Stimulated activated CD8-positive, alpha-beta memory T cell treated with anti-CD3 and anti-CD28 coated beads, Interleukin-7, amount 100 ng/mL, for 4 hours (primary cell): ENCODE results near the gene C11orf58.

Experiments
- DNase-seq, 2 donors: peaks; one replicate each; pipeline ENCODE4 v3.0.0-alpha.2; 2020; ENCODE audit warnings: low read depth in 2 of 2

The C11orf58 gene

DNA sequence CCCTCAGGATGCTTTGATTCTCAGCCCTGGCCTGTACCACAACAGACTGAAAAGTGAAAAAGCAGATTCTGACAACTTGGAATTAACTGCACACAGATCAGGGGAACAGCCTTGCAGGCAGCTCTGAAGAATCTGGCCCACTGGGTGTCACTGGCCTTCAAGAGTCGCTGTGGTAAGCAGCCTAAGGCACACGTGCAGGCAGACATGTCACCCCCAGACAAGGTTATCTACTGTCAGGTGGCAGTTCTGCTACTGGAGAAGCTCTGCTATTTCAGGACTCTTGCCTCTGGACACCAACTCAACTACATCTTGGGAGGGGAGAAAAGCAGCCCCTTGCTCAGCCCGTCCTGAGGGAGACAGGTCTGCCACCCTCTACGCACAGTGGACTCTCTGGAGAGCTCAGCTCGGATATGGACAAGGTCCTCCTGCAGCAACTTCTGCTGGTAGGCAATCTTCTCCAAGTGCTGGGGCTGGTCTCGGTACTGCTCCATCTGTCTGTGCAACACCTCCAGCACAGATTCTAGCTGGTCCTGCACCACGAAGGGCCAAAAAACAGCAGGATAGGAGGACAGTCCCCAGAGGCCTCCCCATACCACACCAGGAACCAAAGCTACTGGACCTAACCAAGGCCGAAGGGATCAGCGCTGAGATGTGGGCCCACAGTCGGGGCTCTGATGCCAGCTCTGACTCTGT is 63.0 kb downstream of the C11orf58 start:
- DNase-seq, result no peak

DNA sequence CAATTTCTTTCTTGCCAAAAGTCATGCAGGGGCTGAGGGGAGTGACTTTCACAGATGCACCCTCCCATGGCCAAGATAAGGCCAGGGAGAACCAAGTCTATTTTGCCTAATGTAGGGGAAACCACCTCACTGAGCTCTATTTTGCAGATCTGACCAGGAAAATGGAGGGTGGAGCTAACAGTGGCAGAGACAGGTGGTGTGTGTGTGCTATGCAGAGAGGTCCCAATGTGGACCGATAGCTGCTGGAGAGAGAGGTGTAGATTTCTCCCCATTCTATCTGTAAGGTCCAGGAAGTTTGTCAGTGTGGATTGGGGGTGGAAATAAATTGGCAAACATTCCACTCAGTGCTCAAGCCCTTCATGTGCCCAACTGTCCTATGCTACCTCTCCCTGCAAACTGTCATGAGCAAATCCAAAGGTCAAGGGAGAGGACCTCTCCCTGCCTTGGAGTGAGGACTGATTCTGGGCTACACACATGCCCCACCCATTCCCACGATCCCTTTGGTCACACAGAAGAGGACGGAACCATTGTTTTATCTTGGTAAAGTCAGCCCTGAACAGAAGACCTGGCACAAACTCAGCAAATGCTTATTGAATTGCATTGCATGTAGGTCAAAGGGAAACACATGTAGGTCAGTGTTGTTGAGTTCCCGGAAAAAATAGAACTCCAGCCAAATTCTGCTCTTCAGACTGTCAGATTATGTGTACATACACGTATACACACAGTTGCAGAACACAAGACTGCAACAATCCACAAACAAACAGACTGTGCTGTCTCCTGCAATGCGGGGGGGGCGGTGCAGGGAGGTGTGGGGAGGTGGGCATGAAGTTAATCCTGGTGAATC is 65.9 kb downstream of the C11orf58 start:
- DNase-seq, result no peak

DNA sequence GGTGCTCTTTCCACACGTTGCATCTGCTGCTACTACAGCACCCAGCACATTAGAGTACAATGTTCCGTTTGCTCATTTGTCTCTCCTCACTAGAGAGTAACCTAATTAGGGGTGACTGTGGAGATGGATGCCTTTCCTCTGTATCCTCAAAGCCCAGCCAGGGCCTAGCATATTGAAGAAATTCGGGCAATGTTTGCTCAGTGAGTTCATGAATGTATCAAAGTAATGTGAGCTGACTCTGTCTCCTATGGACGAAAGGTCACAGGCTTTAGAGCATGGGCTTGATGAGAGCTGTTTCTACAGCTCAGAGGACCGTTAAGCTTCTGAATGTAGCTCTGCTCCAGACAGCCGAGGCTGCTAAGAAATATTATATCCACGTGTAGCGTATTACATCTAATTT is 67.5 kb downstream of the C11orf58 start:
- no peak for DNase-seq

DNA sequence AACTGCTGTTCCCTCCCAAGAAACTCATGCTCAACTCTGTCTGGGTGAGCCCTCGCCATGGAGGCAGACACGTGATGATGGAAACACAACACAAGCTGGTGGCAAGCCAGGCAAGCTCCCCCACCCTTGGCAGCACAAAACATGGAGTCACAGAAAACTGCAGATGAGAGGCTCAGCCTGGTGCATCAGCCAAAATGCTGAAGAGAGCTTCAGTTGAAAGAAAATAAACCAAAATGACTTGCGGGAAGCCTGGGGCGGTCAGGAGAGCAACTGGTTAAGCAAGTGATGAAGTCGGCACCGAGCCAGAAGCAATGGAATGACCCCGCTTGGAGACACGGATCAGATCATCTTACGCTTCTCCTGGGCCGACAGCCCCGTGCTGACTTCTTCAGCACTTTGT is 68.3 kb downstream of the C11orf58 start:
- DNase-seq, result no peak

DNA sequence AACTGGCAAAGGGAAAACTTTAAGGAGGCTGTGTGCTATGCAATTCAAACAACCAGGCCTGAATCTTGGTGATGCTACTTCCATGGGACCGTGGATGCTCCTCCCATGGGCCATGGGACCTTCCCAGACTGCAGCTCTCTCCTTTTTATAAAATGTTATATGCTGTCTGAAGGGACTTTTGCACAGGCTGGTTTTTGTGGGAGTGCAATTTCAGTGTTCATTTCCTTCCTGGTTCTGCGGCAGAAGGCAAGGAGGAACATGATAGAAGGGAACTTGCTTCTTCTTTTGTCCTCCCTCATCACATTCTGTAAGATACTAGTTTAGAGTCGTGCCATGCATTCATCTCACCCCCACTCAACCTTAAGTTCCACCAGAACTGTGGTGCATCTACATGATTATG is 68.9 kb downstream of the C11orf58 start:
- no peak for DNase-seq
